Colon (tissue), 2 donors: ENCODE results near the gene ERLIN1.

Experiments used
- FAIRE-seq: peaks from 2 replicates; lab custom pipeline; 2012; peaks lifted over from hg19 to GRCh38; lab: Jason Lieb, UNC
- donor health status: control.
- donor health status: control.

ERLIN1 gene

GRCh38 chr10:100168313-100168643, 17.6 kb downstream of the ERLIN1 start:
- FAIRE-seq, result no peak

GRCh38 chr10:100167553-100168312, 18.1 kb downstream of the ERLIN1 start:
- FAIRE-seq, result peak; percentile 33

- no peak for FAIRE-seq
Measured at GRCh38 chr10:100163704-100164621, 21.9 kb downstream of the ERLIN1 start.

GRCh38 chr10:100162696-100163095, 23.1 kb downstream of the ERLIN1 start:
- peak; percentile 5 for FAIRE-seq

GRCh38 chr10:100158044-100158805, 27.6 kb downstream of the ERLIN1 start:
- FAIRE-seq, result no peak

- FAIRE-seq, result no peak
Measured at GRCh38 chr10:100157156-100157555, 28.7 kb downstream of the ERLIN1 start.

- no peak for FAIRE-seq
Measured at GRCh38 chr10:100155936-100156335, 29.9 kb downstream of the ERLIN1 start.

- FAIRE-seq, result no peak
Measured at GRCh38 chr10:100154666-100155065, 31.2 kb downstream of the ERLIN1 start.

GRCh38 chr10:100153239-100153825, 32.5 kb downstream of the ERLIN1 start:
- FAIRE-seq, result no peak

- no peak for FAIRE-seq
Measured at GRCh38 chr10:100151723-100152300, 34.0 kb downstream of the ERLIN1 start.

- FAIRE-seq, result no peak
Measured at GRCh38 chr10:100148353-100149211, 37.2 kb downstream of the ERLIN1 start.

- no peak for FAIRE-seq
Measured at GRCh38 chr10:100146875-100147650, 38.8 kb downstream of the ERLIN1 start.

GRCh38 chr10:100146398-100146797, 39.4 kb downstream of the ERLIN1 start:
- FAIRE-seq, result no peak

GRCh38 chr10:100143756-100144155, 42.1 kb downstream of the ERLIN1 start:
- FAIRE-seq, result no peak

- FAIRE-seq, result no peak
Measured at GRCh38 chr10:100141446-100142087, 44.3 kb downstream of the ERLIN1 start.

- FAIRE-seq, result no peak
Measured at GRCh38 chr10:100140070-100140469, 45.8 kb downstream of the ERLIN1 start.

- no peak for FAIRE-seq
Measured at GRCh38 chr10:100138921-100139496, 46.8 kb downstream of the ERLIN1 start.

- FAIRE-seq, result no peak
Measured at GRCh38 chr10:100135486-100135885, 50.3 kb downstream of the ERLIN1 start.

- no peak for FAIRE-seq
Measured at GRCh38 chr10:100133801-100134200, 52.0 kb downstream of the ERLIN1 start.
